CD14-positive monocyte (primary cell): ENCODE data around the gene DDO. TPM values are rescaled to one million over a fixed set of nuclear protein-coding genes. Genes with fewer than 3 reads are reported as not detected.

Source experiments
- DNase-seq, 3 donors: peaks; one replicate each; pipeline ENCODE4 v3.0.0-alpha.2; 2011 to 2022
- H2AFZ ChIP-seq: 2 replicates; pipeline ENCODE4 v1.6.0; 2012; ENCODE audit warnings: mild to moderate bottlenecking, low read depth, low read length, inconsistent platforms; ENCODE audit not compliant: insufficient read depth, poor library complexity, severe bottlenecking
- H3K27ac ChIP-seq, 2 donors: 1 replicate in 1 of 2; 2 replicates in 1 of 2; pipeline ENCODE4 v1.5.1; 2012 to 2013; ENCODE audit warnings: low read length in 2 of 2, control low read depth in 1 of 2, inconsistent platforms in 1 of 2, low read depth in 1 of 2, mild to moderate bottlenecking in 1 of 2
- H3K27me3 ChIP-seq, 2 donors: one replicate each; pipeline versions ENCODE4 v1.6.0 to v1.6.1; 2011 to 2013; ENCODE audit warnings: low read length in 2 of 2; ENCODE audit not compliant: control insufficient read depth in 2 of 2, insufficient read depth in 2 of 2
- H3K36me3 ChIP-seq, 2 donors: replicated peaks in 1 of 2; 1 replicate in 1 of 2; 2 replicates in 1 of 2; pipeline versions ENCODE4 v1.5.1 to v1.6.1; 2012 to 2013; ENCODE audit warnings: low read length in 2 of 2, control low read depth in 1 of 2, inconsistent platforms in 1 of 2, mild to moderate bottlenecking in 1 of 2; ENCODE audit not compliant: insufficient read depth in 2 of 2, control insufficient read depth in 1 of 2
- H3K4me1 ChIP-seq, 2 donors: 1 replicate in 1 of 2; 2 replicates in 1 of 2; pipeline versions ENCODE4 v1.5.1 to v1.6.1; 2012 to 2013; ENCODE audit warnings: low read length in 2 of 2, control low read depth in 1 of 2, inconsistent platforms in 1 of 2, mild to moderate bottlenecking in 1 of 2, moderate library complexity in 1 of 2; ENCODE audit not compliant: insufficient read depth in 2 of 2, control insufficient read depth in 1 of 2
- H3K4me2 ChIP-seq: replicated peaks from 2 replicates; pipeline ENCODE3; 2012; ENCODE audit warnings: low read length, moderate library complexity, mild to moderate bottlenecking; ENCODE audit not compliant: poor library complexity, severe bottlenecking; ENCODE audit errors: extremely low read depth
- H3K4me3 ChIP-seq, 3 experiments: fragments of 200-600 bp in 1 of 3; sonication (generic) in 1 of 3; replicated peaks in 1 of 3; 1 replicate in 2 of 3; 2 replicates in 1 of 3; pipeline ENCODE4 v1.5.1; 2011 to 2013; ENCODE audit warnings: low read length in 3 of 3, mild to moderate bottlenecking in 3 of 3, control low read depth in 2 of 3, low read depth in 2 of 3, inconsistent platforms in 1 of 3, moderate library complexity in 1 of 3
- H3K79me2 ChIP-seq: 2 replicates; pipeline ENCODE4 v1.6.0; 2012; ENCODE audit warnings: mild to moderate bottlenecking, control low read depth, inconsistent platforms, low read length, moderate library complexity; ENCODE audit not compliant: insufficient read depth
- H3K9ac ChIP-seq: 2 replicates; pipeline ENCODE4 v1.6.0; 2017; ENCODE audit warnings: low read length, mild to moderate bottlenecking; ENCODE audit not compliant: insufficient read depth, poor library complexity, severe bottlenecking
- H3K9me3 ChIP-seq, 2 donors: replicated peaks in 1 of 2; 1 replicate in 1 of 2; 2 replicates in 1 of 2; pipeline versions ENCODE4 v1.5.1 to v1.6.1; 2012 to 2013; ENCODE audit warnings: low read length in 2 of 2, control low read depth in 1 of 2; ENCODE audit not compliant: control insufficient read depth in 1 of 2, insufficient read depth in 1 of 2
- H4K20me1 ChIP-seq: 2 replicates; pipeline ENCODE4 v1.6.0; 2012; ENCODE audit warnings: mild to moderate bottlenecking, low read length, control low read depth, moderate library complexity; ENCODE audit not compliant: insufficient read depth
- H3K27ac Mint-ChIP-seq, 7 donors: one replicate each; pipeline ENCODE4 v1.8.0; 2020; ENCODE audit warnings: mild to moderate bottlenecking in 7 of 7, mixed read lengths in 7 of 7, moderate library complexity in 6 of 7, inconsistent platforms in 2 of 7
- H3K27me3 Mint-ChIP-seq, 3 donors: one replicate each; pipeline ENCODE4 v1.8.0; 2021 to 2022; ENCODE audit warnings: low read depth in 3 of 3, mild to moderate bottlenecking in 3 of 3, mixed read lengths in 3 of 3, moderate library complexity in 3 of 3, inconsistent platforms in 1 of 3
- H3K36me3 Mint-ChIP-seq, 2 donors: one replicate each; pipeline ENCODE4 v1.8.0; 2020; ENCODE audit warnings: mixed read lengths in 2 of 2, inconsistent platforms in 1 of 2, mild to moderate bottlenecking in 1 of 2
- H3K4me1 Mint-ChIP-seq: one replicate; pipeline ENCODE4 v1.8.0; 2020; ENCODE audit warnings: mild to moderate bottlenecking, mixed read lengths
- H3K4me3 Mint-ChIP-seq, 2 donors: one replicate each; pipeline ENCODE4 v1.8.0; 2020; ENCODE audit warnings: mild to moderate bottlenecking in 2 of 2, mixed read lengths in 2 of 2, moderate library complexity in 1 of 2
- H3K9me3 Mint-ChIP-seq, 7 donors: one replicate each; pipeline ENCODE4 v1.8.0; 2020 to 2022; ENCODE audit warnings: mixed read lengths in 7 of 7, mild to moderate bottlenecking in 6 of 7, moderate library complexity in 6 of 7, inconsistent platforms in 2 of 7
- CTCF ChIP-seq: fragments of 200-600 bp; IDR thresholded peaks from one replicate; pipeline ENCODE4 v1.8.0; 2022; ENCODE audit warnings: antibody characterized with exemption, mild to moderate bottlenecking
- WGBS: methylation state at CpG from one replicate; pipeline ENCODE4 v1.1.5; 2013; ENCODE audit warnings: missing lambda C conversion rate; ENCODE audit not compliant: insufficient coverage; 5-methylcytosine and 5-hydroxymethylcytosine counted together
- intact Hi-C, 2 donors: fragments of 100-400 bp; cut with micrococcal nuclease; formaldehyde crosslinking; loops; one replicate each; pipeline versions ENCODE4 v1.15.0 to v1.15.1; 2023
- polyA plus RNA-seq, 3 donors: library from polyadenylated mRNA; depleted of rRNA in 1 of 3; unstranded in 2 of 3; stranded (reverse) in 1 of 3; fragments of 300-500 nt in 2 of 3; fragments of >200 nt in 1 of 3; fragmentation: Illumina TruSeq in 2 of 3; gene quantifications; 1 replicate in 2 of 3; 2 replicates in 1 of 3; pipeline ENCODE4 v1.2.3, GENCODE V29; 2012 to 2021

Gene DDO
- polyA plus RNA-seq, 3 donors: 0.24 to 2.2 (median 0.95) TPM

- H3K79me2 ChIP-seq: no peaks in the 10 kb centered on the region
Measured at GRCh38 chr6:110387986-110388385, 27.4 kb downstream of the DDO start.

GRCh38 chr6:110385458-110385863, 29.9 kb downstream of the DDO start:
- H3K4me1 ChIP-seq: no peaks in the 10 kb centered on the region
- WGBS: no CpG with 5 or more reads among the region's 1 CpG
- H3K27me3 ChIP-seq: no peaks in the 10 kb centered on the region
- TF ChIP-seq CTCF: no peak
- H2AFZ ChIP-seq: no peak overlapping the region
- no peak for DNase-seq
- intact Hi-C loops: loop anchor here in 1 of 2 donors (5.0 kb wide), 1 partner anchor 678 kb away; no protein-coding TSS in a partner anchor
- Mint-ChIP-seq H3K36me3 (no peaks in the 10 kb centered on the region), H3K9me3 (peaks cover 0 to 6% (median 4%) of the 10 kb centered on the region in 7 donors), H3K27ac (no peak overlapping the region), H3K27me3 (peaks cover 0 to 2% (median 0%) of the 10 kb centered on the region in 3 donors), H3K4me1 (peaks cover 2% of the 10 kb centered on the region), H3K4me3 (no peak overlapping the region)
- no peaks in the 10 kb centered on the region for H3K36me3 ChIP-seq
- H3K79me2 ChIP-seq: no peaks in the 10 kb centered on the region
- no peak overlapping the region for H3K27ac ChIP-seq
- H3K4me3 ChIP-seq: no peak overlapping the region
- no peak overlapping the region for H3K4me2 ChIP-seq
- H4K20me1 ChIP-seq: no peaks in the 10 kb centered on the region
- H3K9ac ChIP-seq: no peak overlapping the region
- no peaks in the 10 kb centered on the region for H3K9me3 ChIP-seq

More at GRCh38 chr6:110387986-110388385, 27.4 kb downstream of the DDO start:
- WGBS: no CpG with 5 or more reads among the region's 2 CpGs
- Histone ChIP-seq H3K9me3 (no peaks in the 10 kb centered on the region), H3K4me2 (no peak overlapping the region), H3K36me3 (no peaks in the 10 kb centered on the region), H3K4me1 (no peaks in the 10 kb centered on the region), H2AFZ (no peak overlapping the region), H3K27me3 (no peaks in the 10 kb centered on the region), H3K27ac (no peak overlapping the region), H3K9ac (no peak overlapping the region), H3K4me3 (no peak overlapping the region), H4K20me1 (no peaks in the 10 kb centered on the region)
- intact Hi-C loops: loop anchor here in 1 of 2 donors (5.0 kb wide), 1 partner anchor 681 kb away; no protein-coding TSS in a partner anchor
- DNase-seq: no peak
- Mint-ChIP-seq H3K4me1 (peaks cover 2% of the 10 kb centered on the region), H3K27ac (no peak overlapping the region), H3K27me3 (peaks cover 0 to 2% (median 1%) of the 10 kb centered on the region in 3 donors), H3K9me3 (no peaks in the 10 kb centered on the region), H3K4me3 (no peak overlapping the region), H3K36me3 (peaks cover 0 to 2% of the 10 kb centered on the region in 2 donors)
- no peak for TF ChIP-seq CTCF
